ENCODE measurements around the gene OR52E6.

OR52E6 gene

GRCh38 chr11:5841797-5842196, at the start of gene OR52E6:
OR52E6 (minus strand) TSS chr11:5841897; CDS start chr11:5841897, 0 bp downstream.
- no peak for DNase-seq

GRCh38 chr11:5891216-5891800, 49.6 kb upstream of the OR52E6 start:
- DNase-seq, result no peak

GRCh38 chr11:5887661-5888060, 46.0 kb upstream of the OR52E6 start:
- DNase-seq, result no peak

GRCh38 chr11:5887172-5887571, 45.5 kb upstream of the OR52E6 start:
- DNase-seq, result no peak

GRCh38 chr11:5881756-5882155, 40.1 kb upstream of the OR52E6 start:
- DNase-seq, result no peak

- DNase-seq, result no peak
These were observed 38.6 kb upstream of the OR52E6 start, which contains the start of gene OR52E4 for GRCh38 chr11:5880329-5880728. OR52E4 (plus strand) TSS chr11:5880629; CDS start chr11:5884293, 3,664 bp downstream.

- DNase-seq, result no peak
These were observed 36.9 kb upstream of the OR52E6 start for GRCh38 chr11:5878564-5878963.

- no peak for DNase-seq
These were observed 24.1 kb upstream of the OR52E6 start for GRCh38 chr11:5865826-5866225.

- no peak for DNase-seq
These were observed 15.9 kb upstream of the OR52E6 start, which contains the start of gene OR52E8 for GRCh38 chr11:5857590-5857989. OR52E8 (minus strand) TSS chr11:5857690; CDS start chr11:5857690, 0 bp downstream.

- no peak for DNase-seq
These were observed 9.3 kb upstream of the OR52E6 start for GRCh38 chr11:5851002-5851401.

- no peak for DNase-seq
These were observed 6.0 kb upstream of the OR52E6 start for GRCh38 chr11:5847711-5848110.

GRCh38 chr11:5846701-5847100, 5.0 kb upstream of the OR52E6 start:
- no peak for DNase-seq

GRCh38 chr11:5837695-5838094, 4.0 kb downstream of the OR52E6 start:
- DNase-seq, result no peak

GRCh38 chr11:5833446-5833845, 8.3 kb downstream of the OR52E6 start:
- DNase-seq, result no peak

GRCh38 chr11:5831196-5831829, 10.4 kb downstream of the OR52E6 start:
- no peak for DNase-seq

GRCh38 chr11:5818245-5818886, 23.3 kb downstream of the OR52E6 start:
- DNase-seq, result no peak

- no peak for DNase-seq
These were observed 26.2 kb downstream of the OR52E6 start for GRCh38 chr11:5815534-5815933.

- DNase-seq, result no peak
These were observed 31.5 kb downstream of the OR52E6 start for GRCh38 chr11:5809905-5810795.

GRCh38 chr11:5809122-5809519, 32.6 kb downstream of the OR52E6 start:
- no peak for DNase-seq

- peak; percentile 6 to 10 for DNase-seq
These were observed 33.1 kb downstream of the OR52E6 start, which contains the start of gene OR52N2 for GRCh38 chr11:5808500-5809121. OR52N2 (plus strand) TSS chr11:5808924; CDS start chr11:5820336, 11,412 bp downstream.

GRCh38 chr11:5807580-5807979, 34.1 kb downstream of the OR52E6 start:
- no peak for DNase-seq

GRCh38 chr11:5803982-5804381, 37.7 kb downstream of the OR52E6 start:
- no peak for DNase-seq

GRCh38 chr11:5796541-5796940, 45.2 kb downstream of the OR52E6 start:
- no peak for DNase-seq

Data from NCI-H187 (cell line).